ENCODE measurements around the gene TIMM22.

- TF ChIP-seq, protein P1, sequence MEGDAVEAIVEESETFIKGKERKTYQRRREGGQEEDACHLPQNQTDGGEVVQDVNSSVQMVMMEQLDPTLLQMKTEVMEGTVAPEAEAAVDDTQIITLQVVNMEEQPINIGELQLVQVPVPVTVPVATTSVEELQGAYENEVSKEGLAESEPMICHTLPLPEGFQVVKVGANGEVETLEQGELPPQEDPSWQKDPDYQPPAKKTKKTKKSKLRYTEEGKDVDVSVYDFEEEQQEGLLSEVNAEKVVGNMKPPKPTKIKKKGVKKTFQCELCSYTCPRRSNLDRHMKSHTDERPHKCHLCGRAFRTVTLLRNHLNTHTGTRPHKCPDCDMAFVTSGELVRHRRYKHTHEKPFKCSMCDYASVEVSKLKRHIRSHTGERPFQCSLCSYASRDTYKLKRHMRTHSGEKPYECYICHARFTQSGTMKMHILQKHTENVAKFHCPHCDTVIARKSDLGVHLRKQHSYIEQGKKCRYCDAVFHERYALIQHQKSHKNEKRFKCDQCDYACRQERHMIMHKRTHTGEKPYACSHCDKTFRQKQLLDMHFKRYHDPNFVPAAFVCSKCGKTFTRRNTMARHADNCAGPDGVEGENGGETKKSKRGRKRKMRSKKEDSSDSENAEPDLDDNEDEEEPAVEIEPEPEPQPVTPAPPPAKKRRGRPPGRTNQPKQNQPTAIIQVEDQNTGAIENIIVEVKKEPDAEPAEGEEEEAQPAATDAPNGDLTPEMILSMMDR (IDR thresholded peaks at IDR 0.05): no peak
- no peak for TF ChIP-seq POLR2A (IDR thresholded peaks at IDR 0.05)
Measured at GRCh38 chr17:998111-998510, 1.2 kb downstream of the TIMM22 start.
